ENCODE results near the gene PTCRA.

PTCRA gene

DNA sequence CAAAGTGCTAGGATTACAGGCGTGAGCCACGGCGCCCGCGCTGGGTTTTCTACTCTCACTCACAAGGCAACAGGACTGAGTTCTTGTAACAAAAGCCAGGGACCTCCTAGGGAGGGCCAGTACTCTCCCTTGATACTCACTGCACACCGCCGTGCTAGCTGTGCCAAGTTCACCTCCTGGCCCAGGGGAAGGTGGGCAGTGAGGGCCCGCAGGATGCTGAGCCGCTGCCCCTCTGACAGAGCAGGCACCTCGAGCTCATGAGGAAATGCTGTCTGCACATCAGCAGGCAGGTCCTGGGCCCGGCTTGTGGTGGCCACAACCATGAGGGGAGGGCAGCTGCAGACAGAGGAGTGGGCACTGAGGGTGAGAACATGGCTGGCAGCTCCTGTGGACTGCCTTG is 51.4 kb downstream of the PTCRA start:
- TF ChIP-seq, protein P1, sequence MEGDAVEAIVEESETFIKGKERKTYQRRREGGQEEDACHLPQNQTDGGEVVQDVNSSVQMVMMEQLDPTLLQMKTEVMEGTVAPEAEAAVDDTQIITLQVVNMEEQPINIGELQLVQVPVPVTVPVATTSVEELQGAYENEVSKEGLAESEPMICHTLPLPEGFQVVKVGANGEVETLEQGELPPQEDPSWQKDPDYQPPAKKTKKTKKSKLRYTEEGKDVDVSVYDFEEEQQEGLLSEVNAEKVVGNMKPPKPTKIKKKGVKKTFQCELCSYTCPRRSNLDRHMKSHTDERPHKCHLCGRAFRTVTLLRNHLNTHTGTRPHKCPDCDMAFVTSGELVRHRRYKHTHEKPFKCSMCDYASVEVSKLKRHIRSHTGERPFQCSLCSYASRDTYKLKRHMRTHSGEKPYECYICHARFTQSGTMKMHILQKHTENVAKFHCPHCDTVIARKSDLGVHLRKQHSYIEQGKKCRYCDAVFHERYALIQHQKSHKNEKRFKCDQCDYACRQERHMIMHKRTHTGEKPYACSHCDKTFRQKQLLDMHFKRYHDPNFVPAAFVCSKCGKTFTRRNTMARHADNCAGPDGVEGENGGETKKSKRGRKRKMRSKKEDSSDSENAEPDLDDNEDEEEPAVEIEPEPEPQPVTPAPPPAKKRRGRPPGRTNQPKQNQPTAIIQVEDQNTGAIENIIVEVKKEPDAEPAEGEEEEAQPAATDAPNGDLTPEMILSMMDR (IDR thresholded peaks at IDR 0.05; ENCODE audit: low read depth, low read length, missing control alignments), result no peak
- H3K4me3 ChIP-seq (ENCODE audit: low read depth, low read length), result no peak overlapping the region
- in situ Hi-C loops (cut with HindIII; ENCODE audit: low sequenced_read_pairs), result no loop called here
- DNase-seq (ENCODE audit: low read depth), result no peak

DNA sequence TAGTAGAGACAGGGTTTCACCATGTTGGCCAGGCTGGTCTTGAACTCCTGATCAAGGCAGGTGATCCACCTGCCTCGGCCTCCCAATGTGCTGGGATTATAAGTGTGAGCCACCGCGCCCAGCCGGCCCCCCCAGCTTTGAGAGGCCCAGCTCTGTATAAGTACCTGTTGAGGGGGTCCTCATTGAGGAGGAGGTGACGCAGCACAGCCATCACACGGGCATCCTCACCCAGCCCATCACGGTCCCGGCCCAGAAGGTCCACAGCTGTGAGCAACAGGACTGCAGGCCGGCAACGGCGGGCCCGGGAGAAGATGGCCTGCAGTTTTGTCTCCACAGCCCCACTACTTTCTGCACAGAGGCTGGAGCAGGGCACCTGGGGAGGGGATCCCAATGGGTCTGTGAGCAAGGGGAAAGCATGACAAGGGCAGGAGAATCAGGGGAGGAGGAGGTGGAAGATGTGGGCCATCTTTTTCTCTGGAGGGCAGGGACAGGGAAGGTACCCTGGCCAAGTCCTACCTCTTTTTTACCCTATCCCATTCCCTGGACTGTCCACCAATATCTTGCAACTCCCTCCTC is 52.4 kb downstream of the PTCRA start:
- H3K4me3 ChIP-seq (ENCODE audit: low read depth, low read length), result no peak overlapping the region
- in situ Hi-C loops (cut with HindIII; ENCODE audit: low sequenced_read_pairs), result no loop called here
- DNase-seq (ENCODE audit: low read depth), result no peak
- TF ChIP-seq, protein P1 (IDR thresholded peaks at IDR 0.05; ENCODE audit: low read depth, low read length, missing control alignments), result no peak

DNA sequence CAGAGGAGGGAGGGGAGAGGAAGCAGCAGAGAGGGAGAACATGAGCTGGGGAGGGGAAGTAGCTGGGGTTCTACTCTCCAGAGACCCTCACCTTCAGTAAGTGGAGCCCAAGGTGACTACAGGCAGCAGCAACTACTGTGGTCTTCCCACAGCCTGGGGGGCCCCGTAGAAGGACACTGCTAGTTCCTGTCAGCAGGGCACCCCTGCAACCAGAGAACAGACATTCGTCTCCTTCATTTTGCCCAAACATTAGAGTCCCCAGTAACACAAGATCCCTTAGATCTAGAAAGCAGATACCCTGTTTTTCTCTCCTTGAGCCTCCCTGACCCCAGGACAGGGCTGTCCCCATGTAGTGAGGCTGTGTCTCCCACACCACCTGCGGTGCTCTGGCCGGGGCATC is 52.9 kb downstream of the PTCRA start:
- in situ Hi-C loops (cut with HindIII; ENCODE audit: low sequenced_read_pairs), result no loop called here
- H3K4me3 ChIP-seq (ENCODE audit: low read depth, low read length), result no peak overlapping the region
- TF ChIP-seq, protein P1 (IDR thresholded peaks at IDR 0.05; ENCODE audit: low read depth, low read length, missing control alignments), result no peak
- DNase-seq (ENCODE audit: low read depth), result no peak

DNA sequence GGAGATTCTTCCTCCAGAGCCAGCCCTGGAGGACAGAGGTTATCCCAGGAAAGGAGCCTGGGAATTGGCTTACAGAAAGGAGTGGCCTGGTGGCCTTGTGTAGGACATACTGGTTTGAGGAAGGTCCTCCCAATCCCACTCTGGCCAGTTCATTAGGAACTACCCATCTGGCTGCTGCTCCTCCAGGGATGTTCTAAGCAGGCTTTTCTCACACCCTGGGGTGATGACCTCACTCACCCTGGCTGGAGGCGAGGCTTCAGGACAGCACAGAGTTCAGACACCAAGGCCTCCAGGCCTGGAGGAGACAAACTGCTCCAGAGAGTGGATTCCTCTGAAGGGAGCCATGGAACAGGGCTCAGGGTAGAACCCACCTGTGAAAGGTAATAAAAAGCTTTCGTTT is 53.6 kb downstream of the PTCRA start:
- TF ChIP-seq, protein P1 (IDR thresholded peaks at IDR 0.05; ENCODE audit: low read depth, low read length, missing control alignments), result no peak
- no peak for DNase-seq (ENCODE audit: low read depth)
- in situ Hi-C loops (cut with HindIII; ENCODE audit: low sequenced_read_pairs), result no loop called here

DNA sequence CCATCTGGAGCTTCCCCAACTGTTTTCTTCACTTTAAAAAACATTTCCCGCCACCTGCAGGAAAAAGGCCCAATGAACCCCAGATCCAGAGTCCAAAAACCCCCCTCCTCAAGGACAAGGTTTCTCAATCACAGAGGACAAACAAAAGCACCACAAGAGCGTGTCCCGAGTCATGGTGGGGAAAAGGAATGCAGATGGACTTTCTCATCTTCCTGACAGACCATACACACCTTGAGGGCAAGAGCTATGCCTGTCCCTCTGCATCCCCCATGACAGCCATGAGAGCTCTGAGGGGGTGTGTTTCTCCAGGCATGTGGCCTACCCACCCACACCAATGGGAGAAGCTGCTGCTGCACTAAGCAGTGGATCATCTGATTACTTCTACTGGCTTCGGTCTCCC is 54.1 kb downstream of the PTCRA start:
- no peak overlapping the region for H3K4me3 ChIP-seq (ENCODE audit: low read depth, low read length)
- in situ Hi-C loops (cut with HindIII; ENCODE audit: low sequenced_read_pairs), result no loop called here
- DNase-seq (ENCODE audit: low read depth), result no peak
- TF ChIP-seq, protein P1 (IDR thresholded peaks at IDR 0.05; ENCODE audit: low read depth, low read length, missing control alignments), result no peak

More for the DNA sequence above, 53.6 kb downstream of the PTCRA start:
- no peak overlapping the region for H3K4me3 ChIP-seq (ENCODE audit: low read depth, low read length)

DNA sequence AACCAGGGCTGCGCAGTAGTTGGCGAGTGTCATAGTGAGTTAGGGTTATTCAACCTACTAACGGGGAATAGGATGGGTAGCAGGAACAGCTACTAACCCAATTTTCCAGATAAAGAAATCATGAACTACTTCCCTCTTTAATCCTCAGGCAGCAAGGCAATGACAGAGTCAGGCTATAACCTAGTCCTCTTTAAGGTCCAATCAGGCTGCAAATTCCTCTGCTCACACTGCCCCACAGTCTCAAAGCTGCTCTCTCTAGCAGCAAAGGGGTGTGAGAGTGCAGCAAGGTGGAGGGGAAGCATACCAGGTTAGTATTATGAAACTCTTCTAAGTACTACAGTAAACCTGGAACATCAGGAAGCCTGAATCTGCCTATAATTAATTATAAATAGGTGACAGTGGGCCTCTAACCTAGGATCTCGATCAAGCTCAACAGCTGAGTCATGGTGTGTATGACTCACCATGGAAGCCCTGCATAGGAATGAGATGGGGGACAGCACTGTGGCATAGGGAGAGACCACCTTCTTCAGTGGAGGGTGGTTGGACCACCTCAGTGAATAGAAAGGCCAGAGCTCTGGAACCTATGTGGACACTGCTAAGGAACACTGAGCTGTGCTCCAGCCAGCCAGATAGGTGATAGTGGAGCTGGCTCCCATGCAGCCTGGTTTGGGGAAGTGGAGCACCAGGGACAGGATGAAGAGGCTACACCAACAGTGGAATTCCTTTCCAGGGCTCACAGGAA is 55.2 kb downstream of the PTCRA start:
- in situ Hi-C loops (cut with HindIII; ENCODE audit: low sequenced_read_pairs), result no loop called here
- no peak for DNase-seq (ENCODE audit: low read depth)

More for the DNA sequence above, 55.2 kb downstream of the PTCRA start:
- H3K4me3 ChIP-seq (ENCODE audit: low read depth, low read length), result no peak overlapping the region
- TF ChIP-seq, protein P1 (IDR thresholded peaks at IDR 0.05; ENCODE audit: low read depth, low read length, missing control alignments), result no peak
